ENCODE measurements around the gene CTDP1. TPM values are rescaled to one million over a fixed set of nuclear protein-coding genes. Genes with fewer than 3 reads are reported as not detected.
"Not testable (repeated sequence)": the region's sequence is repeated elsewhere in the genome, so short reads cannot be mapped to it uniquely, and the experiment has no call there.

CTDP1 gene
- total and polyA plus RNA-seq, 5 donors from 2014 or later, result 12.9 to 59.7 (median 16.7) TPM

DNA sequence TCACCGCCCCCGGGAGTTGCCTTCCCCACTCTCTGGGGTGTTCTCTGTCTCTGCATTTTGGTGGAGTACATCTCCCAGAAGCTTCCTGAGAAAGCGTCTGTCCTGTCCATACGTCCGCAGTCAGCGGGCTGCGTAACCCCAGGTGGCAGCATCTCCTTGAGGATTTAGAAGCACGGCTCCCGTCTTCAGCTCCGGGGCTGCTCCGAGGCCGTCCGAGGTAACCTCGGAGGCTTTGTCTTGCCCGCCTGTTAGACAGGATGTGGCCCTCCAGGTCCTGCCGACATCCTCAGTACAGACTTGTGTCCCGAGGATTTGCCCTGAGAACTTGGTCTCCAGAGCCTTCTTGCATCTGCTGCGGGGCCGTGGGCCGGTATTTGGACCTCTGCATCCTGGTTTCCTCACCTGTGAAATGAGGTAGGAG, 58.4 kb downstream of the CTDP1 start:
- H3K4me3 ChIP-seq (ENCODE audit: low read depth, low read length), result no peak overlapping the region
- peaks cover 6 to 55% of the 10 kb centered on the region in 2 experiments for H3K9me3 ChIP-seq (ENCODE audit: control insufficient read depth in 2 of 2, low read length in 2 of 2)
- peaks cover 84% of the 10 kb centered on the region for H3K36me3 ChIP-seq (ENCODE audit: control insufficient read depth, insufficient read depth, low read length)
- ATAC-seq (ENCODE audit: low read depth in 2 of 2), result no peak
- DNase-seq, result no peak
- Mint-ChIP-seq H3K4me3 (no peak overlapping the region), H3K27ac (peak overlapping the region in 1 of 3 donors; percentile 56), H3K36me3 (peaks cover 63% of the 10 kb centered on the region), H3K9me3 (peaks cover 0 to 12% (median 2%) of the 10 kb centered on the region in 7 donors), H3K27me3 (no peaks in the 10 kb centered on the region), H3K4me1 (peaks cover 0 to 2% (median 0%) of the 10 kb centered on the region in 4 donors)
- H3K4me1 ChIP-seq (ENCODE audit: control insufficient read depth, insufficient read depth, low read length, poor library complexity, severe bottlenecking), result no peaks in the 10 kb centered on the region
- H3K27ac ChIP-seq (ENCODE audit: insufficient read depth, low read length, poor library complexity, severe bottlenecking), result no peak overlapping the region
- H3K27me3 ChIP-seq (ENCODE audit: control insufficient read depth, insufficient read depth, low read length), result no peaks in the 10 kb centered on the region

DNA sequence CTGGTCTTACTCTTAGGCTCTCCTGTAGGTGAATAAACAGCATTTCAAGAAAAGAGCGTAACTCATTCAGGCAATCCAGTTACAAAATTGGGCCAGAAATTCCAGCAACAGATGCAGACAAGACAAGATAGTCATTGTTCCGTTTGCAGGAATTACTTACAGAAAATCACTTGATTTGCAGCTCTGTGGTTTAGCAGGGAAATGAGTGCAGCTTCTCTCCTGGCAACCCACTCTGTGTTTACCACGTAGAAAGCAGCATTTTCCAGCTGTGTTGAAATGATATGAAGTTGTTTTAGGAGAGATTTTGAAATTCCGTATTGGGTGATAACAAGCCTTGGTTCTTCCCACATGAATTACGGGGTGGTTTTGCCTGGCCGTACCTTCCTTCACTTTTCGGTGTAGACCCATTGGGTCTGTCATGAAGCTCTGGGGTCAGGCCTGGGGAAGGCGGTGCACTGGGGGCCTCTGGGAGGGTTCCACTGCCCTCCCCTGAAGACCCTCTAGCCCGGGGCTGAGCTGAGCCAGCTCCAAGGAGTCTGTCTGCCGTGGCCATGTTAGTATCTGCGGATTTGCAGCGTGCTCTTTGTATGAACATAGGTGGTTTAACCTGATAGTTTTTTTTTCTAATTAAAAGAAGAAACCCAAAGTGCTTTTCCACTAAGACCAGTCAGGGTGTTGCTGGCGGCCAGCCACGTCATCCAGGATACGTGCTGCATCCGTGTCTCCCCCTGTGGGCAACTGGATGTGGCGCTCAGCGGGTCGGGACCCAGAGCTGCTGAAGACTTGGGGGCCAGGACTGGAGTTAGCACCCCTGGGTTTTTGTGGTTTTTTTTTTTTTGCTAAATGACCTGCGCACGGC, 59.2 kb downstream of the CTDP1 start:
- H3K4me1 Mint-ChIP-seq, result no peaks in the 10 kb centered on the region
- peaks cover 64% of the 10 kb centered on the region for H3K36me3 Mint-ChIP-seq
- H3K9me3 ChIP-seq (ENCODE audit: control insufficient read depth in 2 of 2, low read length in 2 of 2), result peaks cover 6 to 47% of the 10 kb centered on the region in 2 experiments
- H3K36me3 ChIP-seq (ENCODE audit: control insufficient read depth, insufficient read depth, low read length), result peaks cover 85% of the 10 kb centered on the region
- no peaks in the 10 kb centered on the region for H3K4me1 ChIP-seq (ENCODE audit: control insufficient read depth, insufficient read depth, low read length, poor library complexity, severe bottlenecking)
- no peak for ATAC-seq (ENCODE audit: low read depth in 2 of 2)
- no peak overlapping the region for H3K27ac ChIP-seq (ENCODE audit: insufficient read depth, low read length, poor library complexity, severe bottlenecking)
- H3K27me3 Mint-ChIP-seq, result no peaks in the 10 kb centered on the region
- no peaks in the 10 kb centered on the region for H3K27me3 ChIP-seq (ENCODE audit: control insufficient read depth, insufficient read depth, low read length)
- peaks cover 0 to 12% (median 2%) of the 10 kb centered on the region in 7 donors for H3K9me3 Mint-ChIP-seq
- no peak overlapping the region for H3K4me3 ChIP-seq (ENCODE audit: low read depth, low read length)
- peak overlapping the region in 1 of 3 donors; percentile 56 for H3K27ac Mint-ChIP-seq
- DNase-seq, result no peak
- no peak overlapping the region for H3K4me3 Mint-ChIP-seq

DNA sequence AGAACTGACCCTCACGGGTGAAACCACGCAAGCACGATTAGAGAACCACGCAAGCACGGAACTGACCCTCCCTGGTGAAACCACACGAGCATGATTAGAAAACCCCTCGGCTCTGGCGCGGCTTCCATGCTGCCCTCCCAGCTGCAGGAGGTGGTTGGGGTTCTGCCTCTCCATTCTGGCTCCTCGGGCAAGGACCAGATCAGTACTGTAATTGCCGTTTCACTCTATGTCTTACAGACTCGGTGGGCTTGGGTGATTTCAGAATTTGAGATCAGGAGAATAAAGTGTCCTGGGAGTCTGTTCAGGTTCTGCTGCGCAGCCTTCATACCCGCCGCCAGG, 59.8 kb downstream of the CTDP1 start:
- peaks cover 83% of the 10 kb centered on the region for H3K36me3 ChIP-seq (ENCODE audit: control insufficient read depth, insufficient read depth, low read length)
- peaks cover 0 to 5% (median 0%) of the 10 kb centered on the region in 4 donors for H3K4me1 Mint-ChIP-seq
- peaks cover 65% of the 10 kb centered on the region for H3K36me3 Mint-ChIP-seq
- H3K4me1 ChIP-seq (ENCODE audit: control insufficient read depth, insufficient read depth, low read length, poor library complexity, severe bottlenecking), result no peaks in the 10 kb centered on the region
- no peak overlapping the region for H3K4me3 ChIP-seq (ENCODE audit: low read depth, low read length)
- H3K4me3 Mint-ChIP-seq, result peak overlapping the region in 1 of 4 donors; percentile 24
- peaks cover 2 to 49% of the 10 kb centered on the region in 2 experiments for H3K9me3 ChIP-seq (ENCODE audit: control insufficient read depth in 2 of 2, low read length in 2 of 2)
- no peak overlapping the region for H3K27ac ChIP-seq (ENCODE audit: insufficient read depth, low read length, poor library complexity, severe bottlenecking)
- no peaks in the 10 kb centered on the region for H3K27me3 Mint-ChIP-seq
- H3K27ac Mint-ChIP-seq, result no peak overlapping the region
- no peak for DNase-seq
- peaks cover 0 to 13% (median 3%) of the 10 kb centered on the region in 7 donors for H3K9me3 Mint-ChIP-seq
- no peaks in the 10 kb centered on the region for H3K27me3 ChIP-seq (ENCODE audit: control insufficient read depth, insufficient read depth, low read length)
- no peak for ATAC-seq (ENCODE audit: low read depth in 2 of 2)

DNA sequence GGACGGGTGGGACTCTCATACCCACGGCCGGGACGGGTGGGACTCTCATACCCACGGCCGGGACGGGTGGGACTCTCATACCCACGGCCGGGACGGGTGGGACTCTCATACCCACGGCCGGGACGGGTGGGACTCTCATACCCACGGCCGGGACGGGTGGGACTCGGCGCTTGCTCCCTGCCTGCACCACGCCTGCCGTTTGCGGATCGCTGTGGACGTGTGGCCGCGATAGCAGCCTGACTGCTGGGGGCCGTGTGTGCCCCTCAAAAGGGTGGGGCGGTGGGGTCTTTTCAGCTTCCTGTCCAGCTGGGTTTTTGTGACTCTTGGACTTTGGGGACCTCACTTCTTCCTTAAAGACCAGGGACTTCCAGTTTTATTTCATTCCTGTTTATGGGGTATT, 60.4 kb downstream of the CTDP1 start:
- H3K4me1 Mint-ChIP-seq; H3K4me3 ChIP-seq (ENCODE audit: low read depth, low read length); H3K27ac ChIP-seq (ENCODE audit: insufficient read depth, low read length, poor library complexity, severe bottlenecking); DNase-seq; H3K27me3 ChIP-seq (ENCODE audit: control insufficient read depth, insufficient read depth, low read length); ATAC-seq (ENCODE audit: low read depth in 2 of 2); H3K27me3 Mint-ChIP-seq; H3K4me3 Mint-ChIP-seq; H3K4me1 ChIP-seq (ENCODE audit: control insufficient read depth, insufficient read depth, low read length, poor library complexity, severe bottlenecking); H3K27ac Mint-ChIP-seq: not testable (repeated sequence)
- peaks cover 63% of the 10 kb centered on the region for H3K36me3 Mint-ChIP-seq
- Histone ChIP-seq H3K9me3 (ENCODE audit: control insufficient read depth in 2 of 2, low read length in 2 of 2) (peaks cover 2 to 54% of the 10 kb centered on the region in 2 experiments), H3K36me3 (ENCODE audit: control insufficient read depth, insufficient read depth, low read length) (peaks cover 77% of the 10 kb centered on the region)
- H3K9me3 Mint-ChIP-seq, result peaks cover 0 to 13% (median 4%) of the 10 kb centered on the region in 7 donors

DNA sequence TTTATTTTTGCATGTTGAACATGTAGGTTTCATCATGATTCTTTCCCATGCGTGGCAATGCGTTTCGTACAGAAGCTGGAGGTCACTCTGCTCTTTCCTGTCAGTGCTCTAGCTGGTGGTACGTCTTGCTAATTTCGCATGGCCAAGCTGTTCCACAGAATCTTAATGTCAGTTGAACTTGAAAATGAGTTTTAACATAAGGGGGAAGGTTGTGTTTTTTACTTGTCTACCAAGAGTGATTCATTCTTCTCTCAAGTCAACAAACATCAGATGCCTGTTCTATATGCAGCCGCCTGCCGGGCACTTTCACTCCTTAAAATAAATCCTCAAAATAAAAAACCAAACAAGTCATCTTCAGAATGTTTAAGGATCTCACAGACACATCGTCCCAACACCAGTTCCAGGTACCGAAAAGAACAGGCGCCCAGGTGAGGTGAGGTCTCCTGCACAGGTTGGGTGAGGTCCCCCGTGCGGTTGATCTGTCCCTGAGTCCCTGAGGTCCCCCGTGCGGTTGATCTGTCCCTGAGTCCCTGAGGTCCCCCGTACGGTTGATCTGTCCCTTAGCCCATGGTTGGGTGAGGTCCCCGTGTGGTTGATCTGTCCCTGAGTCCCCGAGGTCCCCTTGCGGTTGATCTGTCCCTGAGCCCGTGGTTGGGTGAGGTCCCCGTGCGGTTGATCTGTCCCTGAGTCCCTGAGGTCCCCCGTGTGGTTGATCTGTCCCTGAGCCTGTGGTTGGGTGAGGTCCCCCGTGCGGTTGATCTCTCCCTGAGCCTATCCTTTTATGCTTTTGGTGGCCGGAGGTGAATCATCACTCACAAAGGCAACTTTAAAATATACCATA, 61.1 kb downstream of the CTDP1 start:
- no peaks in the 10 kb centered on the region for H3K27me3 Mint-ChIP-seq
- H3K27ac ChIP-seq (ENCODE audit: insufficient read depth, low read length, poor library complexity, severe bottlenecking), result no peak overlapping the region
- peaks cover 0 to 7% (median 0%) of the 10 kb centered on the region in 4 donors for H3K4me1 Mint-ChIP-seq
- peaks cover 2 to 50% of the 10 kb centered on the region in 2 experiments for H3K9me3 ChIP-seq (ENCODE audit: control insufficient read depth in 2 of 2, low read length in 2 of 2)
- H3K36me3 Mint-ChIP-seq, result peaks cover 63% of the 10 kb centered on the region
- ATAC-seq (ENCODE audit: low read depth in 2 of 2), result no peak
- H3K9me3 Mint-ChIP-seq, result peaks cover 0 to 13% (median 4%) of the 10 kb centered on the region in 7 donors
- DNase-seq, result no peak
- H3K4me3 Mint-ChIP-seq, result no peak overlapping the region
- no peak overlapping the region for H3K27ac Mint-ChIP-seq
- H3K36me3 ChIP-seq (ENCODE audit: control insufficient read depth, insufficient read depth, low read length), result peaks cover 71% of the 10 kb centered on the region
- no peak overlapping the region for H3K4me3 ChIP-seq (ENCODE audit: low read depth, low read length)
- no peaks in the 10 kb centered on the region for H3K27me3 ChIP-seq (ENCODE audit: control insufficient read depth, insufficient read depth, low read length)
- no peaks in the 10 kb centered on the region for H3K4me1 ChIP-seq (ENCODE audit: control insufficient read depth, insufficient read depth, low read length, poor library complexity, severe bottlenecking)

GRCh38 chr18:79741362-79741700, 61.7 kb downstream of the CTDP1 start:
- Histone ChIP-seq H3K27me3 (ENCODE audit: control insufficient read depth, insufficient read depth, low read length) (no peaks in the 10 kb centered on the region), H3K4me1 (ENCODE audit: control insufficient read depth, insufficient read depth, low read length, poor library complexity, severe bottlenecking) (no peaks in the 10 kb centered on the region), H3K27ac (ENCODE audit: insufficient read depth, low read length, poor library complexity, severe bottlenecking) (no peak overlapping the region), H3K4me3 (ENCODE audit: low read depth, low read length) (no peak overlapping the region), H3K9me3 (ENCODE audit: control insufficient read depth in 2 of 2, low read length in 2 of 2) (peaks cover 2 to 49% of the 10 kb centered on the region in 2 experiments), H3K36me3 (ENCODE audit: control insufficient read depth, insufficient read depth, low read length) (peaks cover 65% of the 10 kb centered on the region)
- no peak overlapping the region for H3K27ac Mint-ChIP-seq
- peaks cover 63% of the 10 kb centered on the region for H3K36me3 Mint-ChIP-seq
- no peak overlapping the region for H3K4me3 Mint-ChIP-seq
- H3K4me1 Mint-ChIP-seq, result peaks cover 0 to 7% (median 0%) of the 10 kb centered on the region in 4 donors
- H3K9me3 Mint-ChIP-seq, result peaks cover 0 to 14% (median 4%) of the 10 kb centered on the region in 7 donors
- no peaks in the 10 kb centered on the region for H3K27me3 Mint-ChIP-seq
- ATAC-seq (ENCODE audit: low read depth in 2 of 2) (no peak), DNase-seq (no peak)

- Mint-ChIP-seq H3K27ac (peak overlapping the region in 1 of 3 donors; percentile 95), H3K36me3 (peaks cover 58% of the 10 kb centered on the region), H3K4me1 (peaks cover 0 to 7% (median 0%) of the 10 kb centered on the region in 4 donors), H3K9me3 (peaks cover 0 to 15% (median 6%) of the 10 kb centered on the region in 7 donors), H3K4me3 (no peak overlapping the region), H3K27me3 (no peaks in the 10 kb centered on the region)
- no peak for DNase-seq
- H3K4me3 ChIP-seq (ENCODE audit: low read depth, low read length), result no peak overlapping the region
- H3K27me3 ChIP-seq (ENCODE audit: control insufficient read depth, insufficient read depth, low read length), result no peaks in the 10 kb centered on the region
- no peak overlapping the region for H3K27ac ChIP-seq (ENCODE audit: insufficient read depth, low read length, poor library complexity, severe bottlenecking)
- H3K36me3 ChIP-seq (ENCODE audit: control insufficient read depth, insufficient read depth, low read length), result peaks cover 65% of the 10 kb centered on the region
- no peaks in the 10 kb centered on the region for H3K4me1 ChIP-seq (ENCODE audit: control insufficient read depth, insufficient read depth, low read length, poor library complexity, severe bottlenecking)
- no peak for ATAC-seq (ENCODE audit: low read depth in 2 of 2)
- H3K9me3 ChIP-seq (ENCODE audit: control insufficient read depth in 2 of 2, low read length in 2 of 2), result peaks cover under 1 to 44% of the 10 kb centered on the region in 2 experiments
Measured at GRCh38 chr18:79742076-79742475, 62.5 kb downstream of the CTDP1 start.
